SK-N-SH treated with all-trans-retinoic acid at 6 μM for 48 hours (cell line): Measurements from ENCODE around the gene IGSF8.

Experiments
- ATAC-seq: fragments of 200-7000 bp; cut with Tn5 transposase; 3 replicates; pipeline ENCODE4 v1.9.1; 2020; ENCODE audit warnings: mild to moderate bottlenecking, moderate library complexity
- ARNTL ChIP-seq: fragments of 450-650 bp; formaldehyde crosslinking; IDR thresholded peaks from 2 replicates; pipeline ENCODE4 v1.5.0; 2020; ENCODE audit warnings: low read depth, mild to moderate bottlenecking, moderate library complexity, borderline replicate concordance
- BACH2 ChIP-seq: fragments of 250-450 bp; sonication (Bioruptor Pico); IDR thresholded peaks from 2 replicates; pipeline ENCODE4 v1.9.0; 2021; ENCODE audit warnings: mild to moderate bottlenecking, borderline replicate concordance
- CSRNP3 ChIP-seq: fragments of 250-450 bp; sonication (Bioruptor Pico); IDR thresholded peaks from 2 replicates; pipeline ENCODE4 v1.5.1; 2021; ENCODE audit warnings: mild to moderate bottlenecking, moderate library complexity
- ESRRG ChIP-seq: fragments of 250-450 bp; sonication (Bioruptor Pico); IDR thresholded peaks from 2 replicates; pipeline ENCODE4 v1.6.1; 2021; ENCODE audit warnings: mild to moderate bottlenecking
- GLIS3 ChIP-seq: fragments of 250-450 bp; sonication (Bioruptor Pico); IDR thresholded peaks from 2 replicates; pipeline ENCODE4 v1.5.0; 2020; ENCODE audit warnings: mild to moderate bottlenecking, moderate library complexity
- ISL1 ChIP-seq: fragments of 250-450 bp; sonication (Bioruptor Pico); IDR thresholded peaks from 2 replicates; pipeline ENCODE4 v2.1.2; 2022; ENCODE audit warnings: mild to moderate bottlenecking, moderate library complexity
- OSR1 ChIP-seq: fragments of 250-450 bp; sonication (Bioruptor Pico); IDR thresholded peaks from 2 replicates; pipeline ENCODE4 v1.8.0; 2022; ENCODE audit warnings: moderate library complexity, mild to moderate bottlenecking, inconsistent platforms
- PPARA ChIP-seq: fragments of 250-450 bp; sonication (Bioruptor Pico); IDR thresholded peaks from 2 replicates; pipeline ENCODE4 v1.5.0; 2020; ENCODE audit warnings: mild to moderate bottlenecking, borderline replicate concordance
- SNAI2 ChIP-seq: fragments of 250-450 bp; sonication (Bioruptor Pico); IDR thresholded peaks from 2 replicates; pipeline ENCODE4 v1.5.0; 2020; ENCODE audit warnings: mild to moderate bottlenecking, moderate library complexity
- TCF4 ChIP-seq: fragments of 250-450 bp; sonication (Bioruptor Pico); IDR thresholded peaks from 2 replicates; pipeline ENCODE4 v1.8.0; 2021; ENCODE audit warnings: mild to moderate bottlenecking, moderate library complexity, borderline replicate concordance
- TOX ChIP-seq: fragments of 250-450 bp; sonication (Bioruptor Pico); IDR thresholded peaks from 2 replicates; pipeline ENCODE4 v1.8.0; 2021; ENCODE audit warnings: mild to moderate bottlenecking, moderate library complexity, borderline replicate concordance
- TSHZ2 ChIP-seq: fragments of 250-450 bp; sonication (Bioruptor Pico); IDR thresholded peaks from 2 replicates; pipeline ENCODE4 v1.5.0; 2020; ENCODE audit warnings: mild to moderate bottlenecking, moderate library complexity
- ZC3H10 ChIP-seq: fragments of 250-450 bp; sonication (Bioruptor Pico); IDR thresholded peaks from 2 replicates; pipeline ENCODE4 v1.5.1; 2021; ENCODE audit warnings: mild to moderate bottlenecking, moderate library complexity
- ZNF565 ChIP-seq: fragments of 450-650 bp; formaldehyde crosslinking; conservative IDR thresholded peaks from 2 replicates; pipeline ENCODE4 v1.5.0; 2020; ENCODE audit warnings: low read depth, mild to moderate bottlenecking, moderate library complexity
- ZNF70 ChIP-seq: fragments of 450-650 bp; formaldehyde crosslinking; IDR thresholded peaks from 2 replicates; pipeline ENCODE4 v1.5.0; 2020; ENCODE audit warnings: mild to moderate bottlenecking, moderate library complexity
- ZNF8 ChIP-seq: fragments of 450-650 bp; formaldehyde crosslinking; IDR thresholded peaks from 2 replicates; pipeline ENCODE4 v1.5.0; 2020; ENCODE audit warnings: mild to moderate bottlenecking, moderate library complexity
- TF ChIP-seq, protein P1 (sequence below): fragments of 250-450 bp; sonication (Bioruptor Pico); IDR thresholded peaks from 2 replicates; pipeline ENCODE4 v1.5.1; 2020; ENCODE audit warnings: low read depth, mild to moderate bottlenecking, moderate library complexity
- TF ChIP-seq, protein P2 (sequence below): fragments of 250-450 bp; sonication (Bioruptor Pico); IDR thresholded peaks from 2 replicates; pipeline ENCODE4 v1.8.0; 2020; ENCODE audit warnings: mild to moderate bottlenecking, moderate library complexity, borderline replicate concordance
- TF ChIP-seq, protein P3 (sequence below): fragments of 250-450 bp; sonication (Bioruptor Pico); IDR thresholded peaks from 2 replicates; pipeline ENCODE4 v1.8.0; 2021; ENCODE audit warnings: low read depth, mild to moderate bottlenecking, moderate library complexity, borderline replicate concordance

Gene IGSF8

GRCh38 chr1:160144921-160145320 lies 46.5 kb upstream of the IGSF8 start:
- TF ChIP-seq ZNF70 (no peak), TSHZ2 (CRISPR knock-in tag) (no peak), CSRNP3 (no peak), TOX (CRISPR knock-in tag) (no peak), ZNF565 (CRISPR knock-in tag) (no peak), TCF4 (no peak)
- peak; percentile 38; the same call in 1 of the 3 replicates for ATAC-seq

DNA sequence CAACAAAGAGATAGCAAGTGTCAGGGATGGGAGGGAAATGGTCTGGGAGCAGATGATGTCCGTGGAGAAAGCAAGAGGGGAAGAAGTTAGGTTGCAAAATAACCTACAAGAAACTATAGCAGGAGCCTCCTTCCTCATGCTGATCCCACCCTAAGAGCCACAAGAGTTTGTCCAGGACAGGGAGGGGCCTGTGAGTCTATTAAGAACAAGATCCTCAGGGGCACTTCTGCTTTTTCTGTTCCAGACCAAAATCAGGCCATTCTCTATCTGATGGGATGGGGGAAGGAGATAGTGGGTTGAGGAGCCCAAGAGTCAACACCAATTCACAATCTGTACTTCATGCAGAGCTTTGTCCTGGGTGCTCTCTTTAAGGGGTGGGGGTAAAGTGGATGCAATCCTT lies 45.3 kb upstream of the IGSF8 start:
- TF ChIP-seq ZNF70: no peak
- no peak for TF ChIP-seq ISL1 (CRISPR knock-in tag)
- TF ChIP-seq CSRNP3: no peak
- TF ChIP-seq ZNF8 (CRISPR knock-in tag): no peak
- TF ChIP-seq OSR1 (CRISPR knock-in tag): no peak
- no peak for ATAC-seq

GRCh38 chr1:160139840-160140239 lies 41.4 kb upstream of the IGSF8 start:
- ATAC-seq: no peak
- TF ChIP-seq ZNF8 (CRISPR knock-in tag) (no peak), ARNTL (CRISPR knock-in tag) (no peak), ISL1 (CRISPR knock-in tag) (no peak), ZNF565 (CRISPR knock-in tag) (no peak)
- TF ChIP-seq, all 23 proteins: peak for 0

GRCh38 chr1:160137216-160137862 lies 38.9 kb upstream of the IGSF8 start:
- TF ChIP-seq, protein P1, sequence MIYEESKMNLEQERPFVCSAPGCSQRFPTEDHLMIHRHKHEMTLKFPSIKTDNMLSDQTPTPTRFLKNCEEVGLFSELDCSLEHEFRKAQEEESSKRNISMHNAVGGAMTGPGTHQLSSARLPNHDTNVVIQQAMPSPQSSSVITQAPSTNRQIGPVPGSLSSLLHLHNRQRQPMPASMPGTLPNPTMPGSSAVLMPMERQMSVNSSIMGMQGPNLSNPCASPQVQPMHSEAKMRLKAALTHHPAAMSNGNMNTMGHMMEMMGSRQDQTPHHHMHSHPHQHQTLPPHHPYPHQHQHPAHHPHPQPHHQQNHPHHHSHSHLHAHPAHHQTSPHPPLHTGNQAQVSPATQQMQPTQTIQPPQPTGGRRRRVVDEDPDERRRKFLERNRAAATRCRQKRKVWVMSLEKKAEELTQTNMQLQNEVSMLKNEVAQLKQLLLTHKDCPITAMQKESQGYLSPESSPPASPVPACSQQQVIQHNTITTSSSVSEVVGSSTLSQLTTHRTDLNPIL (CRISPR knock-in tag): no peak
- TF ChIP-seq ZNF565 (CRISPR knock-in tag) (no peak), ISL1 (CRISPR knock-in tag) (no peak), TCF4 (no peak), PPARA (CRISPR knock-in tag) (no peak), GLIS3 (CRISPR knock-in tag) (no peak), ZC3H10 (CRISPR knock-in tag) (no peak), TOX (CRISPR knock-in tag) (no peak), ZNF70 (no peak), SNAI2 (CRISPR knock-in tag) (no peak), BACH2 (no peak), CSRNP3 (no peak), ZNF8 (CRISPR knock-in tag) (no peak), TSHZ2 (CRISPR knock-in tag) (no peak), ESRRG (CRISPR knock-in tag) (no peak)
- TF ChIP-seq, protein P2, sequence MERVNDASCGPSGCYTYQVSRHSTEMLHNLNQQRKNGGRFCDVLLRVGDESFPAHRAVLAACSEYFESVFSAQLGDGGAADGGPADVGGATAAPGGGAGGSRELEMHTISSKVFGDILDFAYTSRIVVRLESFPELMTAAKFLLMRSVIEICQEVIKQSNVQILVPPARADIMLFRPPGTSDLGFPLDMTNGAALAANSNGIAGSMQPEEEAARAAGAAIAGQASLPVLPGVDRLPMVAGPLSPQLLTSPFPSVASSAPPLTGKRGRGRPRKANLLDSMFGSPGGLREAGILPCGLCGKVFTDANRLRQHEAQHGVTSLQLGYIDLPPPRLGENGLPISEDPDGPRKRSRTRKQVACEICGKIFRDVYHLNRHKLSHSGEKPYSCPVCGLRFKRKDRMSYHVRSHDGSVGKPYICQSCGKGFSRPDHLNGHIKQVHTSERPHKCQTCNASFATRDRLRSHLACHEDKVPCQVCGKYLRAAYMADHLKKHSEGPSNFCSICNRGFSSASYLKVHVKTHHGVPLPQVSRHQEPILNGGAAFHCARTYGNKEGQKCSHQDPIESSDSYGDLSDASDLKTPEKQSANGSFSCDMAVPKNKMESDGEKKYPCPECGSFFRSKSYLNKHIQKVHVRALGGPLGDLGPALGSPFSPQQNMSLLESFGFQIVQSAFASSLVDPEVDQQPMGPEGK (CRISPR knock-in tag): no peak
- TF ChIP-seq, protein P3, sequence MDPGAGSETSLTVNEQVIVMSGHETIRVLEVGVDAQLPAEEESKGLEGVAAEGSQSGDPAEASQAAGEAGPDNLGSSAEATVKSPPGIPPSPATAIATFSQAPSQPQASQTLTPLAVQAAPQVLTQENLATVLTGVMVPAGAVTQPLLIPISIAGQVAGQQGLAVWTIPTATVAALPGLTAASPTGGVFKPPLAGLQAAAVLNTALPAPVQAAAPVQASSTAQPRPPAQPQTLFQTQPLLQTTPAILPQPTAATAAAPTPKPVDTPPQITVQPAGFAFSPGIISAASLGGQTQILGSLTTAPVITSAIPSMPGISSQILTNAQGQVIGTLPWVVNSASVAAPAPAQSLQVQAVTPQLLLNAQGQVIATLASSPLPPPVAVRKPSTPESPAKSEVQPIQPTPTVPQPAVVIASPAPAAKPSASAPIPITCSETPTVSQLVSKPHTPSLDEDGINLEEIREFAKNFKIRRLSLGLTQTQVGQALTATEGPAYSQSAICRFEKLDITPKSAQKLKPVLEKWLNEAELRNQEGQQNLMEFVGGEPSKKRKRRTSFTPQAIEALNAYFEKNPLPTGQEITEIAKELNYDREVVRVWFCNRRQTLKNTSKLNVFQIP: no peak
- ATAC-seq: no peak
